ENCODE results near the gene ZDHHC3.

ZDHHC3 gene

DNA sequence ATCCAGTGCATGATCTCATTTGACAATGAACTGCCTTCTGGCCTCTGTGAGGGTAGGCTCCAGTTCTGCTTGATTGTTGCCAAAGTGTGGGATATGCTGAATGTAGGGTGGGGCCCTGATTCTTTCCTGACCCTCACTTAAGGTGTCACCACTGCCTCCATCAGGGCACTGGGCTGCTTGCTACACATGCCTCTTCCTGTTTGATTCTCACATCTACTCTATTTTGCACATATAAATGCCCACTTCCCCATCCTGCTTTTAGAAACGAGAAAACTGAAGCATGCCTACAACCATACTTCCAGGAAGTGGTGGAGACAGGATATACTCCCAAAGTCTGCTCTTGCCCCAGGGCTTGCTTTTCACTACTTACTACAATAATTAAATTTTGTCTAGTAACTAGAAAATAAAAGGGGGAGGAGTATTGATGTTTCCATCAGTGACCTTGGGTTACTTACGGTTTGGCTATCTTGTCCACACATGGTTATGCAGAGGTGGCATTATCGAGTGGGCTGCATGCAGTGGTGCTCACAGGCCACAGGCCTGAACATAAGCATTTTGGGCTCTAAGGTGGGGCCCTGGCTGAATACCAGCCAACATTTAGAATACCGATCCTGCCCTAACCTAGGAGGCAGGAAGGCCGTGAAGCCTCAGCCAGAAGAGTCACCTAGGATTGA, 6.7 kb downstream of the ZDHHC3 start:
- no peak overlapping the region for H3K9ac ChIP-seq (ENCODE audit: low read depth in 1 of 2, low read length in 2 of 2)
- H3K27me3 ChIP-seq (ENCODE audit: control insufficient read depth in 1 of 2, insufficient read depth in 2 of 2, low read length in 2 of 2): no peaks in the 10 kb centered on the region
- H3K27ac ChIP-seq (ENCODE audit: low read depth, low read length): no peak overlapping the region
- H3K4me3 ChIP-seq (ENCODE audit: low read depth in 1 of 2, low read length in 2 of 2): no peak overlapping the region
- no peaks in the 10 kb centered on the region for H3K9me3 ChIP-seq (ENCODE audit: control insufficient read depth in 1 of 2, low read length in 2 of 2)
- peaks cover 0 to 6% of the 10 kb centered on the region in 2 donors for H3K36me3 ChIP-seq (ENCODE audit: control insufficient read depth in 1 of 2, insufficient read depth in 2 of 2, low read length in 2 of 2)
- H3K4me1 ChIP-seq (ENCODE audit: control insufficient read depth in 1 of 2, insufficient read depth in 2 of 2, low read length in 2 of 2): peaks cover 21 to 52% of the 10 kb centered on the region in 2 donors

DNA sequence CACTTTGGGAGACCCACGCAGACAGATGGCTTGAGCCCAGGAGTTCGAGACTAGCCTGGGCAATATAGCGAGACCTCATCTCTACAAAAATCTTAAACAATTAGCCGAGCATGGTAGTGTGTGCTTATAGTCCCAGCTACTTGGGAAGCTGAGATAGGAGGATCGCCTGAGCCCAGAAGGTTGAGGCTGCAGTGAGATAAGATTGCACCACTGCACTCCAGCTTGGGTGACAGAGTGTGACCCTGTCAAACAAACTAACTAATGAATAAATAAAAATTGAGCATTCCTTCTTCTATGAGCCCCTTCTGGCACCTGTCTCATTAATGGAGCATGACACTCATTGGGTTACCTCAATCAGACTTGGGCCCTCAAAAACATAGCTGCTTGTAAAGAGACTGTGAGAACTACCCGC, 7.5 kb downstream of the ZDHHC3 start:
- Histone ChIP-seq H3K27ac (ENCODE audit: low read depth, low read length) (no peak overlapping the region), H3K9me3 (ENCODE audit: control insufficient read depth in 1 of 2, low read length in 2 of 2) (no peaks in the 10 kb centered on the region), H3K36me3 (ENCODE audit: control insufficient read depth in 1 of 2, insufficient read depth in 2 of 2, low read length in 2 of 2) (peaks cover 0 to 6% of the 10 kb centered on the region in 2 donors)

DNA sequence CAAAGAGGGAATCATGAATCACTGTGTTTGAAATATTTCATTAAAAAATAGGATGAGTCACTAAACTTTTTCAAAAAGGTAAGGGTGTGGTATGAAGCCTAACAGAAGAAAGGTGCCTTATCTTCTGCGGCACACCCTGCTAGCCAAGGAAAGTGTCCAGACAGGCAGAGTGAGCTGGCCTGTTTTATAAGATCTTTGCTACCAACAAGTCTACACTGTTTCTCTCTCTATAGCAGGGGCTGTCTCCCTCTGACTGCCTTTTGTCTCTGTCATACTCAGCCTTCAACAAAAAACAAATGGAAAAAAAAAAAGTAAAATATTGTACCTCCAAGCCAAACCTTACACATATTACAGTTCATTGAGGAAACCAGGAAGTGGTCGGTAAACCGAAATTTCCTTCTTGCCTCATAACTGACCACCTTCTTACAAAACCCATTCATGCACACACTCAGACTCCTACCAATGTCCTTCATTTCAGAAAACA, 9.1 kb downstream of the ZDHHC3 start:
- H3K4me3 ChIP-seq (ENCODE audit: low read depth in 1 of 2, low read length in 2 of 2): no peak overlapping the region
- H3K4me1 ChIP-seq (ENCODE audit: control insufficient read depth in 1 of 2, insufficient read depth in 2 of 2, low read length in 2 of 2): peaks cover 18 to 51% of the 10 kb centered on the region in 2 donors
- no peaks in the 10 kb centered on the region for H3K9me3 ChIP-seq (ENCODE audit: control insufficient read depth in 1 of 2, low read length in 2 of 2)
- H3K9ac ChIP-seq (ENCODE audit: low read depth in 1 of 2, low read length in 2 of 2): no peak overlapping the region
- no peaks in the 10 kb centered on the region for H3K27me3 ChIP-seq (ENCODE audit: control insufficient read depth in 1 of 2, insufficient read depth in 2 of 2, low read length in 2 of 2)
- peak overlapping the region; percentile 10 for H3K27ac ChIP-seq (ENCODE audit: low read depth, low read length)
- peaks cover 0 to 3% of the 10 kb centered on the region in 2 donors for H3K36me3 ChIP-seq (ENCODE audit: control insufficient read depth in 1 of 2, insufficient read depth in 2 of 2, low read length in 2 of 2)

More for the DNA sequence above, 7.5 kb downstream of the ZDHHC3 start:
- Histone ChIP-seq H3K9ac (ENCODE audit: low read depth in 1 of 2, low read length in 2 of 2) (no peak overlapping the region), H3K4me1 (ENCODE audit: control insufficient read depth in 1 of 2, insufficient read depth in 2 of 2, low read length in 2 of 2) (peaks cover 18 to 51% of the 10 kb centered on the region in 2 donors), H3K27me3 (ENCODE audit: control insufficient read depth in 1 of 2, insufficient read depth in 2 of 2, low read length in 2 of 2) (no peaks in the 10 kb centered on the region), H3K4me3 (ENCODE audit: low read depth in 1 of 2, low read length in 2 of 2) (no peak overlapping the region)

DNA sequence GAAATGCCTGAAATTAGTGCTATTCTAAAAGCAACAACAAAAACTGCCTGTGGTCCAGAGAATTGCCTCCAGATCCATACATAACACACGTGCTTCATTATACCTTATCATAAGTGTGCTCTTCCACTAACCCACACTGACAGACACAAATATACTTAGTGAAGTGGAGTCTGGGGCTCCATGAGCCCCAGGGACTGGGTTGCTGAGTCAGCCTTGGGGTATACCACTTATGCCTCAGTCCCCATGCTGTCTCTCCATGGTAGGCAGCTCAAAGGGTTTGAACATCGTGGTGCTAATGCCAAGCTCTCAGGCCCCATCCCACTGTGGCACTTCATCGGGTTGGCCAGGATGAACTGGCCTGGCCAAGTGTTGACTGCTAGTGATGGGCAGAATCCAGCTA, 10.8 kb downstream of the ZDHHC3 start:
- Histone ChIP-seq H3K9me3 (ENCODE audit: control insufficient read depth in 1 of 2, low read length in 2 of 2) (no peaks in the 10 kb centered on the region), H3K27me3 (ENCODE audit: control insufficient read depth in 1 of 2, insufficient read depth in 2 of 2, low read length in 2 of 2) (no peaks in the 10 kb centered on the region), H3K4me3 (ENCODE audit: low read depth in 1 of 2, low read length in 2 of 2) (no peak overlapping the region), H3K9ac (ENCODE audit: low read depth in 1 of 2, low read length in 2 of 2) (no peak overlapping the region), H3K36me3 (ENCODE audit: control insufficient read depth in 1 of 2, insufficient read depth in 2 of 2, low read length in 2 of 2) (peaks cover 0 to 3% of the 10 kb centered on the region in 2 donors), H3K4me1 (ENCODE audit: control insufficient read depth in 1 of 2, insufficient read depth in 2 of 2, low read length in 2 of 2) (peaks cover 18 to 38% of the 10 kb centered on the region in 2 donors), H3K27ac (ENCODE audit: low read depth, low read length) (no peak overlapping the region)

DNA sequence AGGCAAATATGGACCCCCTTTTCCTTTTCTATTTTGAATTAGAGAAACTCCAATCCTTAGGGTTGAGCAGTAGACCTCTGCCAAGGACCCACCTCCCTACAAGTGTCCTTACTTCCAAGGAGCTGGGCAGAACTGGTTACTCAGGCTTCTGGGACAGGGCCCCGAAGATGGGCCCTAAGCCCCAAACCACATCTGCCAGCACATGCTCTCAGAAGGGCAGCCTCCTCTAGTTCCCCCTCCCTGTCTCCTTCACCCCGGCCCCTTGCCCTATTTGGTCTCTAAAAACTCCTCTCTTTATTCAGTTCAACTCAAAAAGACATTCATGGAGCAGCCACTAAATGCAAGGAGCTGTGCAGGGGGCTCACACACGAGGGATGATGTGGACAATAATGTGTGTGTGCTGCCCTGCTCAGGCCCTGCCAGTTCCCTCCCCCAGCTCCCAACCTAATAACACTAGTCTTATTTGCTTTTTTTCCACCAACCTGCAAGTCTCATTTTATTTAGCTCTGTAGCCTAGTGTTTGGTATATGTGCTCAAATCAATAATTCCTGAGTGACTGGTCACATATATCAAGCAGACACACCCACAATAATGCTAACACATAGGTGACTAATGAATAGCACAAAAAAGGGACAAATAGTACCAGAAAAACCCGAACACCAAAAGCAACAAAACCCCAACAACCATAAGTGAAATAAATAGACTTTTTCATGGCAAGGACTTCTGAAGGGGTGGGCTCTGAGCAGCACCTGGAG, 12.2 kb downstream of the ZDHHC3 start:
- H3K27me3 ChIP-seq (ENCODE audit: control insufficient read depth in 1 of 2, insufficient read depth in 2 of 2, low read length in 2 of 2): no peaks in the 10 kb centered on the region
- H3K4me3 ChIP-seq (ENCODE audit: low read depth in 1 of 2, low read length in 2 of 2): no peak overlapping the region
- H3K36me3 ChIP-seq (ENCODE audit: control insufficient read depth in 1 of 2, insufficient read depth in 2 of 2, low read length in 2 of 2): peaks cover 5 to 6% of the 10 kb centered on the region in 2 donors
- H3K27ac ChIP-seq (ENCODE audit: low read depth, low read length): no peak overlapping the region
- H3K4me1 ChIP-seq (ENCODE audit: control insufficient read depth in 1 of 2, insufficient read depth in 2 of 2, low read length in 2 of 2): peaks cover 12 to 33% of the 10 kb centered on the region in 2 donors
- no peak overlapping the region for H3K9ac ChIP-seq (ENCODE audit: low read depth in 1 of 2, low read length in 2 of 2)
- no peaks in the 10 kb centered on the region for H3K9me3 ChIP-seq (ENCODE audit: control insufficient read depth in 1 of 2, low read length in 2 of 2)

DNA sequence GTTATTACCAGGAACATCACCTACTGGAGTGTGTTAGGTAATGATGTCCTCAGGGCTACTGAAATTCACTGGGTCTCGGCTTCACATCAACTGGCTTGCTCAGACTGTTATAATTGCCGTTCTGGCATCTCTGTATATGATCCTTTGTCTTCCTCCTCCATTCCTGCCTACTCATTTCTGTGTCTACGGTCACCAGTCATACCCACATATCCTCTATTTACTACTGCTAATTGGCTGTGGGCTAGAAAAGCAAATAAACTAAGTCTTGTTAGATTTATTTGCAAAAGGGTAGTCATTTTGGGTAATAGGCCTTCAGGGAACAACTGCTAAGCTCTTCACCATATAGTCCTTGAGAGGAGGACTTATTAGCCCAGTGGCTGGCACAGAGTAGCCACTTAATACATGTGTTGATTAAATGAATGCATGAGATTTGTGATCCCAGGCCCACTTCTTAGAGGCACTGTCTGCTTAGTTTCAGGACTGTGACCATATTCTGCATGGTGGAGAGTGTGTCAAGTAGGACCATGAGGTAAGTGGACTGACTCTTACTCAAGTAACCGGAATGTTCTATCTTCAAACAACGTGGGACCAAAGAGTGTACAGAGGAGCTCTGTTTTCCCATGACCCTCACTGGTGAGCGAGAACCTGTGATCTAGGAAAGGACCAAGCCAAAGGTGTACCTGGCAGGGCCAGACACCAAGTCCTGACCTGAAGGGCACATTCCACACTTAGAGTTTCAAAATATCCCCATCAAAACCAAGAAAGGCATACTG, 13.2 kb downstream of the ZDHHC3 start:
- no peak overlapping the region for H3K9ac ChIP-seq (ENCODE audit: low read depth in 1 of 2, low read length in 2 of 2)
- no peaks in the 10 kb centered on the region for H3K27me3 ChIP-seq (ENCODE audit: control insufficient read depth in 1 of 2, insufficient read depth in 2 of 2, low read length in 2 of 2)
- no peaks in the 10 kb centered on the region for H3K9me3 ChIP-seq (ENCODE audit: control insufficient read depth in 1 of 2, low read length in 2 of 2)
- H3K4me1 ChIP-seq (ENCODE audit: control insufficient read depth in 1 of 2, insufficient read depth in 2 of 2, low read length in 2 of 2): peaks cover 12 to 31% of the 10 kb centered on the region in 2 donors
- peaks cover 11 to 16% of the 10 kb centered on the region in 2 donors for H3K36me3 ChIP-seq (ENCODE audit: control insufficient read depth in 1 of 2, insufficient read depth in 2 of 2, low read length in 2 of 2)
- H3K4me3 ChIP-seq (ENCODE audit: low read depth in 1 of 2, low read length in 2 of 2): no peak overlapping the region
- no peak overlapping the region for H3K27ac ChIP-seq (ENCODE audit: low read depth, low read length)

DNA sequence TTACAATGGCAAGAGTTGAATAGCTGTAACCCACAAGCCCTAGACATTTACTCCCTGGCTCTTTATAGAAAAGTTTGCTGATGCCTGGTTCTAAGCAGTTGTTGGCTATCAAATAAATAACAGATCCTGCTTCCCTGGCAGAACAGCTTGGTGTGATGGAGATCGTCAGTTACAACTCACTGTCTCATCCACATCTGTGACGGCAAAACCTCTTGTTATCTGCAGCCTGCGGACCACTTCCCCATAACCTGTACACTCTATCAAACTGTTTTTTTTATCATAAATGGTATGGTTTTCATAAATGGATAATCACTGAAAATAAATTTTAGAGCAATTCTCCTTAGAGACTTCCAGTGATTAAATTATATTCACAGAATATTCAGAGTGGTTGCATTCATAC, 14.1 kb downstream of the ZDHHC3 start:
- Histone ChIP-seq H3K4me3 (ENCODE audit: low read depth in 1 of 2, low read length in 2 of 2) (no peak overlapping the region), H3K36me3 (ENCODE audit: control insufficient read depth in 1 of 2, insufficient read depth in 2 of 2, low read length in 2 of 2) (peaks cover 11 to 24% of the 10 kb centered on the region in 2 donors), H3K27ac (ENCODE audit: low read depth, low read length) (no peak overlapping the region), H3K27me3 (ENCODE audit: control insufficient read depth in 1 of 2, insufficient read depth in 2 of 2, low read length in 2 of 2) (no peaks in the 10 kb centered on the region), H3K9me3 (ENCODE audit: control insufficient read depth in 1 of 2, low read length in 2 of 2) (no peaks in the 10 kb centered on the region), H3K9ac (ENCODE audit: low read depth in 1 of 2, low read length in 2 of 2) (no peak overlapping the region), H3K4me1 (ENCODE audit: control insufficient read depth in 1 of 2, insufficient read depth in 2 of 2, low read length in 2 of 2) (peaks cover 4 to 22% of the 10 kb centered on the region in 2 donors)

DNA sequence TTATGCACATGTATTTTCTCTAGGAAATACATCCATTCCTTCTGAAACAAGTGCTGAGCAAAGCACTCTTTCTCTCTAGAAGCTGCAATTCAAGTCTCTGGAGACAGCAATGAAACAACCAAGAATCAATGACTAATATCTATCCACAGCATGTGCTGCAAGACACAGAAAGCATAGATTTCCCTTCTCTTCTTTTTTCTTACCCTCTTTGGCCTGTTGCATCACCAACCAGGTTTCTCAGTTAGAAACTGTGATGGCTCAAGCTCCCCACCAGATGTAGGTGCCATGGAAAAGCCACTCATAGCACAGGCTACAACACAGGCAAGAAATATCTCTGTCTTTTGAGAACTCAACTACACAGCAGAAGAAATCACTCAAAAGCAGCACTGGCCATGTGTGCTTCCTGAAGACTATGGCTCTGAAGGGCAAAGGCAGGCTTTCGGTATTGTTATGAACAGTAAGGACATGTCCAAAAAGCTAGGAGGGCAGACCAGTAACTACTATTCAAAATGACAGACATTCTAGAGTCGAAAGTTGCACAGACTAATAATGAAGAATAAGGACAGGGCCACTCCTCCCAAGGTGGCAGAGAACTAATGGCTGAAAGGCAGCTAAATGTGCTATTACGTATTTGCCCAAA, 15.5 kb downstream of the ZDHHC3 start:
- Histone ChIP-seq H3K9ac (ENCODE audit: low read depth in 1 of 2, low read length in 2 of 2) (no peak overlapping the region), H3K27me3 (ENCODE audit: control insufficient read depth in 1 of 2, insufficient read depth in 2 of 2, low read length in 2 of 2) (no peaks in the 10 kb centered on the region), H3K4me1 (ENCODE audit: control insufficient read depth in 1 of 2, insufficient read depth in 2 of 2, low read length in 2 of 2) (peaks cover 0 to 14% of the 10 kb centered on the region in 2 donors), H3K36me3 (ENCODE audit: control insufficient read depth in 1 of 2, insufficient read depth in 2 of 2, low read length in 2 of 2) (peaks cover 11 to 28% of the 10 kb centered on the region in 2 donors), H3K9me3 (ENCODE audit: control insufficient read depth in 1 of 2, low read length in 2 of 2) (no peaks in the 10 kb centered on the region), H3K27ac (ENCODE audit: low read depth, low read length) (no peak overlapping the region), H3K4me3 (ENCODE audit: low read depth in 1 of 2, low read length in 2 of 2) (no peak overlapping the region)

DNA sequence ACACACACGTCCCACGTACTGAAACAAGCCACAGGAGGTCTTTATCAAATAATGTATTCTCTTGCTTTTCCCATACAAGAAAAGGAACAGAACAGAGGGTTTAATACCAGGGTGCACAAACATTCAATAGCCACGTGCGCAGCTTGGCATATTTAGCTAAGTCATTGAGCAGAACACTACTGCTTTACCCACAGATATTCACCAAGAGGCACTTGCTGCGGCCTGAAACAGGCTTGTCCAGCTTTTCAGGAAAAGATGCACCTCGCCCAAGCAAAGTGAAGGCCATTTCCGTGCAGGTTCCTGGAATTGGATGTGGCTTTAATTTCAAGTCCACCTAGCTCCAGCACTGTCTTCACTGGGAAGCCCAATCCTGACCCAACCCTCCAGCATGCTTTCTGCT, 17.6 kb downstream of the ZDHHC3 start:
- Histone ChIP-seq H3K9ac (ENCODE audit: low read depth in 1 of 2, low read length in 2 of 2) (no peak overlapping the region), H3K27me3 (ENCODE audit: control insufficient read depth in 1 of 2, insufficient read depth in 2 of 2, low read length in 2 of 2) (no peaks in the 10 kb centered on the region), H3K36me3 (ENCODE audit: control insufficient read depth in 1 of 2, insufficient read depth in 2 of 2, low read length in 2 of 2) (peaks cover 18 to 39% of the 10 kb centered on the region in 2 donors), H3K27ac (ENCODE audit: low read depth, low read length) (no peak overlapping the region), H3K4me3 (ENCODE audit: low read depth in 1 of 2, low read length in 2 of 2) (no peak overlapping the region), H3K4me1 (ENCODE audit: control insufficient read depth in 1 of 2, insufficient read depth in 2 of 2, low read length in 2 of 2) (no peaks in the 10 kb centered on the region), H3K9me3 (ENCODE audit: control insufficient read depth in 1 of 2, low read length in 2 of 2) (no peaks in the 10 kb centered on the region)

Measured in duodenal mucosa (tissue), 2 donors.